ENCODE measurements around the gene MCUB. TPM values are rescaled to one million over a fixed set of nuclear protein-coding genes. Genes with fewer than 3 reads are reported as not detected.

MCUB gene
- total and polyA plus RNA-seq, 2 of the 13 experiments (the other 11 are each of a cell fraction or from before 2014, with no cell fraction given): 0.95 to 2.2 TPM

- TF ChIP-seq TEF (CRISPR knock-in tag; IDR thresholded peaks at IDR 0.05) (no peak), SNAI1 (CRISPR knock-in tag; IDR thresholded peaks at IDR 0.05; ENCODE audit: borderline replicate concordance) (no peak), THYN1 (CRISPR knock-in tag; IDR thresholded peaks at IDR 0.05; ENCODE audit: borderline replicate concordance, low read depth) (no peak), MIER2 (CRISPR knock-in tag; IDR thresholded peaks at IDR 0.05) (no peak), PAXIP1 (CRISPR knock-in tag; conservative IDR thresholded peaks at IDR 0.05) (no peak)
These were observed 55.7 kb downstream of the MCUB start (continued) for GRCh38 chr4:109615742-109616141.

GRCh38 chr4:109616243-109616642 is 56.2 kb downstream of the MCUB start:
- 87% methylated on average over 1 of the region's 1 CpG for whole genome bisulfite sequencing (ENCODE audit: low lambda C conversion rate)
- POLR2A ChIA-PET: no interaction called here
- FAIRE-seq (no peak), DNase-seq (ENCODE audit: low spot score) (no peak), ATAC-seq (no peak)
- no peaks in the 10 kb centered on the region for H4K20me1 ChIP-seq (ENCODE audit: insufficient read depth, low read length)
- in situ Hi-C loops (cut with HindIII; ENCODE audit: extremely low pct_ligation_motif_present, low pct_unique_long_range_greater_than_20kb): no loop called here
- H3K4me2 ChIP-seq (ENCODE audit: low read depth, low read length): no peak overlapping the region
- H3K36me3 ChIP-seq (replicated peaks in 1 of 2; ENCODE audit: control insufficient read depth in 1 of 2, insufficient read depth in 2 of 2, low read length in 2 of 2): no peaks in the 10 kb centered on the region
- CTCF ChIA-PET (ENCODE audit: low intra/inter-chr PET ratio, low total read pairs): no interaction called here
- H3K4me1 ChIP-seq (ENCODE audit: insufficient read depth, low read length): peaks cover 25% of the 10 kb centered on the region
- H3K27me3 ChIP-seq (ENCODE audit: control insufficient read depth in 1 of 2, insufficient read depth in 2 of 2, low read length in 2 of 2): no peaks in the 10 kb centered on the region
- H3K9ac ChIP-seq (ENCODE audit: insufficient read depth, low read depth, low read length): no peak overlapping the region
- intact Hi-C loops (cut with micrococcal nuclease; ENCODE audit: unreplicated experiment): no loop called here
- no peak overlapping the region for H2AFZ ChIP-seq (ENCODE audit: low read length)
- no peaks in the 10 kb centered on the region for H3K79me2 ChIP-seq (ENCODE audit: insufficient read depth, low read length)
- H3K4me3 ChIP-seq (replicated peaks in 1 of 3; ENCODE audit: insufficient read depth in 1 of 3, low read depth in 2 of 3, low read length in 3 of 3): no peak overlapping the region
- BruUV-seq (replicated peaks): no TSS peak
- no peak overlapping the region for H3K27ac ChIP-seq (ENCODE audit: extremely low read length, insufficient read depth, low read length)
- H3K9me3 ChIP-seq (ENCODE audit: low read length): no peaks in the 10 kb centered on the region
- TF ChIP-seq CAMTA2 (CRISPR knock-in tag; IDR thresholded peaks at IDR 0.05; ENCODE audit: borderline replicate concordance) (no peak), ZNF367 (CRISPR knock-in tag; IDR thresholded peaks at IDR 0.05; ENCODE audit: borderline replicate concordance) (no peak), ATAD3A (CRISPR knock-in tag; IDR thresholded peaks at IDR 0.05) (no peak), AFF4 (CRISPR knock-in tag; IDR thresholded peaks at IDR 0.05) (no peak), HIVEP1 (CRISPR knock-in tag; IDR thresholded peaks at IDR 0.05) (no peak), NONO (IDR thresholded peaks at IDR 0.05) (no peak), NONO (CRISPR knock-in tag; conservative IDR thresholded peaks at IDR 0.05) (no peak), ZNF598 (CRISPR knock-in tag; IDR thresholded peaks at IDR 0.05; ENCODE audit: borderline replicate concordance) (no peak), ZNF33B (CRISPR knock-in tag; IDR thresholded peaks at IDR 0.05) (no peak), ZNF552 (CRISPR knock-in tag; IDR thresholded peaks at IDR 0.05; ENCODE audit: borderline replicate concordance) (no peak)
